H1 (cell line): ENCODE results near the gene RGS17. TPM values are rescaled to one million over a fixed set of nuclear protein-coding genes. Genes with fewer than 3 reads are reported as not detected.

ENCODE experiments used
- ATF2 ChIP-seq: IDR thresholded peaks from 2 replicates; pipeline ENCODE4 v1.6.1; 2012; ENCODE audit warnings: low read length, inconsistent platforms
- polyA plus RNA-seq, 7 experiments: library from polyadenylated mRNA; depleted of rRNA in 3 of 7; stranded (reverse) in 5 of 7; unstranded in 2 of 7; fragments of >200 nt in 5 of 7; fragments of 200-250 nt in 2 of 7; gene quantifications; 1 replicate in 5 of 7; 2 replicates in 1 of 7; 4 replicates in 1 of 7; pipeline versions ENCODE4 v1.2.1 to v1.2.3, GENCODE V29; 2011 to 2013; ENCODE audit warnings: missing spikeins in 2 of 7, mixed read lengths in 2 of 7
- total RNA-seq: library from RNA; stranded (reverse); fragmentation: NEBNext Ultra II Directional; extraction: Animal tissue kit (Norgen Biotek cat#: 25700); gene quantifications from 2 replicates; pipeline ENCODE4 v1.2.1, GENCODE V29; 2021

Gene RGS17
- total and polyA plus RNA-seq, 2 of the 8 experiments (the other 6 are each of a cell fraction or from before 2014, with no cell fraction given), result 2.0 to 12.2 TPM

DNA sequence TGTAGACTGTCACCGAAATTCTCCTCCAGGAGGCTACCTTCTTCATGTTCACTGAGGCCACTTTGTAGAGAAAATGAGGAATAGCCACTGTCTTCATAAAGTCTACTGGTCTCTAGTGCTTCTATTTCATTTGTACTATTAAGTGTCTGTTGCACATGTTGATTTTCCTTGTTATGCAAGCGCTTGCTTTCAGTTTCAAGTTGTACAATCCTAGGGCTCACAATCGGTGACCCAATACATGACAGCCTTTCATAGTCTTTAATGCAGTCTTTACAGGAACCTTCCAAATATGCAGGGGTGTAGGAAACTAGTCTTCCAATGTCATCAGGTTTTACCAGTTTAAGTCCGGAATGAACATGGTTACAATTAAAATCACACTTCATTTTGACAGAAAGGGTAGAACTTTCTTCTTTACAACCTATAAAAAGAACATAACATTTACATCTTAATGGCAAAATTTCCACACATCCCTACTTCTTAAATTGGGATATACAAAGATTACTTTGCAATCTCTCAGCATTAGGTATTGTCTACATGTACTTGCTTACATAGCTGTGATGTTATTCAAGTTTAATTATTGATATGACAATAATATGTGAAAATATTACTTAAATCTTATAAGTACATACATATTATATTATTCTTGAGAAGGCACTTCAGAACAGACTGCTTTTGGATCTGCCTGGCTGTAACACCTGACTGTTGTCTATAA is 155.7 kb downstream of the RGS17 start (continued):
- no peak for TF ChIP-seq ATF2
